Measurements from ENCODE around the gene CAMKK1.

GRCh38 chr17:3889325-3890012, 3.4 kb downstream of the CAMKK1 start:
- TF ChIP-seq TAF1 (IDR thresholded peaks at IDR 0.05; ENCODE audit: borderline replicate concordance, insufficient read depth, low read length) (no peak), POLR2AphosphoS5 (IDR thresholded peaks at IDR 0.05; ENCODE audit: low read depth, low read length) (no peak)
- TF ChIP-seq, protein P1, sequence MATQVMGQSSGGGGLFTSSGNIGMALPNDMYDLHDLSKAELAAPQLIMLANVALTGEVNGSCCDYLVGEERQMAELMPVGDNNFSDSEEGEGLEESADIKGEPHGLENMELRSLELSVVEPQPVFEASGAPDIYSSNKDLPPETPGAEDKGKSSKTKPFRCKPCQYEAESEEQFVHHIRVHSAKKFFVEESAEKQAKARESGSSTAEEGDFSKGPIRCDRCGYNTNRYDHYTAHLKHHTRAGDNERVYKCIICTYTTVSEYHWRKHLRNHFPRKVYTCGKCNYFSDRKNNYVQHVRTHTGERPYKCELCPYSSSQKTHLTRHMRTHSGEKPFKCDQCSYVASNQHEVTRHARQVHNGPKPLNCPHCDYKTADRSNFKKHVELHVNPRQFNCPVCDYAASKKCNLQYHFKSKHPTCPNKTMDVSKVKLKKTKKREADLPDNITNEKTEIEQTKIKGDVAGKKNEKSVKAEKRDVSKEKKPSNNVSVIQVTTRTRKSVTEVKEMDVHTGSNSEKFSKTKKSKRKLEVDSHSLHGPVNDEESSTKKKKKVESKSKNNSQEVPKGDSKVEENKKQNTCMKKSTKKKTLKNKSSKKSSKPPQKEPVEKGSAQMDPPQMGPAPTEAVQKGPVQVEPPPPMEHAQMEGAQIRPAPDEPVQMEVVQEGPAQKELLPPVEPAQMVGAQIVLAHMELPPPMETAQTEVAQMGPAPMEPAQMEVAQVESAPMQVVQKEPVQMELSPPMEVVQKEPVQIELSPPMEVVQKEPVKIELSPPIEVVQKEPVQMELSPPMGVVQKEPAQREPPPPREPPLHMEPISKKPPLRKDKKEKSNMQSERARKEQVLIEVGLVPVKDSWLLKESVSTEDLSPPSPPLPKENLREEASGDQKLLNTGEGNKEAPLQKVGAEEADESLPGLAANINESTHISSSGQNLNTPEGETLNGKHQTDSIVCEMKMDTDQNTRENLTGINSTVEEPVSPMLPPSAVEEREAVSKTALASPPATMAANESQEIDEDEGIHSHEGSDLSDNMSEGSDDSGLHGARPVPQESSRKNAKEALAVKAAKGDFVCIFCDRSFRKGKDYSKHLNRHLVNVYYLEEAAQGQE (IDR thresholded peaks at IDR 0.05; ENCODE audit: insufficient read depth in 1 of 2, low read depth in 2 of 2, low read length in 2 of 2): no peak
